NCI-H226 (cell line): ENCODE measurements around the gene GATB.

Experiments used
- DNase-seq: peaks from one replicate; pipeline ENCODE4 v3.0.0-alpha.2; 2015

Gene GATB

GRCh38 chr4:151760712-151761661, at the start of gene GATB:
TSS of gene GATB (minus strand) at chr4:151761007. CDS start at chr4:151760982, 25 bp downstream.
- peak; percentile 95 for DNase-seq

GRCh38 chr4:151810476-151810875, 49.7 kb upstream of the GATB start:
- DNase-seq: no peak

GRCh38 chr4:151809716-151810115, 48.9 kb upstream of the GATB start:
- DNase-seq: no peak

GRCh38 chr4:151808542-151808941, 47.7 kb upstream of the GATB start:
- DNase-seq: no peak

- no peak for DNase-seq
Observed at GRCh38 chr4:151808120-151808529, 47.3 kb upstream of the GATB start.

- DNase-seq: no peak
Observed at GRCh38 chr4:151807220-151807619, 46.4 kb upstream of the GATB start.

- DNase-seq: peak; percentile 74
Observed at GRCh38 chr4:151806511-151806927, 45.7 kb upstream of the GATB start.

- DNase-seq: no peak
Observed at GRCh38 chr4:151804821-151805220, 44.0 kb upstream of the GATB start.

GRCh38 chr4:151804086-151804630, 43.4 kb upstream of the GATB start:
- DNase-seq: no peak

- no peak for DNase-seq
Observed at GRCh38 chr4:151803246-151803645, 42.4 kb upstream of the GATB start.

- DNase-seq: no peak
Observed at GRCh38 chr4:151801547-151802516, 41.0 kb upstream of the GATB start.

GRCh38 chr4:151799417-151800012, 38.7 kb upstream of the GATB start:
- no peak for DNase-seq

GRCh38 chr4:151798678-151799416, 38.0 kb upstream of the GATB start:
- no peak for DNase-seq

- DNase-seq: no peak
Observed at GRCh38 chr4:151797853-151798252, 37.0 kb upstream of the GATB start.

GRCh38 chr4:151797131-151797530, 36.3 kb upstream of the GATB start:
- no peak for DNase-seq

GRCh38 chr4:151796106-151796505, 35.3 kb upstream of the GATB start:
- no peak for DNase-seq

GRCh38 chr4:151792995-151793394, 32.2 kb upstream of the GATB start:
- DNase-seq: no peak

- no peak for DNase-seq
Observed at GRCh38 chr4:151792530-151792929, 31.7 kb upstream of the GATB start.

GRCh38 chr4:151788021-151788420, 27.2 kb upstream of the GATB start:
- DNase-seq: no peak

- no peak for DNase-seq
Observed at GRCh38 chr4:151786158-151786495, 25.3 kb upstream of the GATB start.

- no peak for DNase-seq
Observed at GRCh38 chr4:151785484-151786157, 24.8 kb upstream of the GATB start.
